ENCODE results near the gene POLR1E. TPM values are rescaled to one million over a fixed set of nuclear protein-coding genes. Genes with fewer than 3 reads are reported as not detected.
A peak's percentile ranks its signal among the peaks of the same experiment; 100 is the strongest.

POLR1E gene
- total and polyA plus RNA-seq, 4 donors, result 4.9 to 25.5 (median 14.4) TPM

GRCh38 chr9:37501957-37502596 lies 16.3 kb downstream of the POLR1E start:
- Histone ChIP-seq H3K4me1 (ENCODE audit: control insufficient read depth in 4 of 4, insufficient read depth in 4 of 4, low read length in 3 of 4) (peaks cover 8 to 28% (median 19%) of the 10 kb centered on the region in 4 donors), H3K9me3 (ENCODE audit: control insufficient read depth in 4 of 4, low read length in 3 of 4) (no peaks in the 10 kb centered on the region), H3K4me3 (ENCODE audit: low read depth in 1 of 3, low read length in 3 of 3) (no peak overlapping the region), H3K36me3 (ENCODE audit: control insufficient read depth in 4 of 4, insufficient read depth in 3 of 4, low read depth in 1 of 4, low read length in 3 of 4) (peaks cover 8 to 47% (median 43%) of the 10 kb centered on the region in 4 donors), H3K27me3 (ENCODE audit: control insufficient read depth in 4 of 4, insufficient read depth in 4 of 4, low read length in 3 of 4) (no peaks in the 10 kb centered on the region), H3K9ac (ENCODE audit: low read depth in 1 of 2, low read length in 2 of 2) (no peak overlapping the region), H3K27ac (ENCODE audit: low read depth in 1 of 2, low read length in 2 of 2) (no peak overlapping the region)
- no peak for DNase-seq (ENCODE audit: low spot score)
- 38% methylated on average over 2 of the region's 2 CpGs for WGBS
- TF ChIP-seq FOXA2 (IDR thresholded peaks at IDR 0.05), result no peak
- peak in 1 of 2 donors; percentile 62 for TF ChIP-seq EGR1 (IDR thresholded peaks at IDR 0.05; ENCODE audit: low read depth in 2 of 2)
- TF ChIP-seq MAX (IDR thresholded peaks at IDR 0.05), result peak; percentile 76
- TF ChIP-seq RAD21 (IDR thresholded peaks at IDR 0.05), result peak in 1 of 2 donors; percentile 35
- peak; percentile 15 for TF ChIP-seq REST (IDR thresholded peaks at IDR 0.05)
- no peak for TF ChIP-seq ATF3 (IDR thresholded peaks at IDR 0.05)
- TF ChIP-seq CTCF (IDR thresholded peaks at IDR 0.05; ENCODE audit: low read depth, low read length, missing input control), result no peak
- TF ChIP-seq SP1 (IDR thresholded peaks at IDR 0.05), result peak; percentile 75
- TF ChIP-seq HNF4G (IDR thresholded peaks at IDR 0.05), result peak; percentile 14
- peak; percentile 37 for TF ChIP-seq NR2F2 (IDR thresholded peaks at IDR 0.05)
- TF ChIP-seq JUND (IDR thresholded peaks at IDR 0.05), result peak in 1 of 2 donors; percentile 70
- no peak for TF ChIP-seq TAF1 (conservative IDR thresholded peaks at IDR 0.05)
- peak; percentile 80 to 88 for TF ChIP-seq HNF4A (conservative IDR thresholded peaks at IDR 0.05)
- TF ChIP-seq FOXA1 (IDR thresholded peaks at IDR 0.05), result no peak
- peak in 1 of 2 donors; percentile 41 for TF ChIP-seq GABPA (IDR thresholded peaks at IDR 0.05 in 1 of 2, conservative IDR thresholded peaks at IDR 0.05 in 1 of 2)
- no peak for TF ChIP-seq ZBTB33 (IDR thresholded peaks at IDR 0.05)
- TF ChIP-seq YY1 (IDR thresholded peaks at IDR 0.05), result peak; percentile 36
- TF ChIP-seq RXRA (IDR thresholded peaks at IDR 0.05), result peak; percentile 93 to 94
